HG03039 (cell line): ENCODE measurements around the gene CD248.
A peak's percentile ranks its signal among the peaks of the same experiment; 100 is the strongest.
"Not testable (repeated sequence)": the region's sequence is repeated elsewhere in the genome, so short reads cannot be mapped to it uniquely, and the experiment has no call there.

Source experiments
- ATAC-seq: cut with Tn5 transposase; IDR thresholded peaks from one replicate; pipeline ENCODE4 v1.9.1; 2021; ENCODE audit warnings: mild to moderate bottlenecking, moderate library complexity; ENCODE audit not compliant: unreplicated experiment

Gene CD248

GRCh38 chr11:66314186-66314501 lies 2.7 kb downstream of the CD248 start:
- no peak for ATAC-seq

DNA sequence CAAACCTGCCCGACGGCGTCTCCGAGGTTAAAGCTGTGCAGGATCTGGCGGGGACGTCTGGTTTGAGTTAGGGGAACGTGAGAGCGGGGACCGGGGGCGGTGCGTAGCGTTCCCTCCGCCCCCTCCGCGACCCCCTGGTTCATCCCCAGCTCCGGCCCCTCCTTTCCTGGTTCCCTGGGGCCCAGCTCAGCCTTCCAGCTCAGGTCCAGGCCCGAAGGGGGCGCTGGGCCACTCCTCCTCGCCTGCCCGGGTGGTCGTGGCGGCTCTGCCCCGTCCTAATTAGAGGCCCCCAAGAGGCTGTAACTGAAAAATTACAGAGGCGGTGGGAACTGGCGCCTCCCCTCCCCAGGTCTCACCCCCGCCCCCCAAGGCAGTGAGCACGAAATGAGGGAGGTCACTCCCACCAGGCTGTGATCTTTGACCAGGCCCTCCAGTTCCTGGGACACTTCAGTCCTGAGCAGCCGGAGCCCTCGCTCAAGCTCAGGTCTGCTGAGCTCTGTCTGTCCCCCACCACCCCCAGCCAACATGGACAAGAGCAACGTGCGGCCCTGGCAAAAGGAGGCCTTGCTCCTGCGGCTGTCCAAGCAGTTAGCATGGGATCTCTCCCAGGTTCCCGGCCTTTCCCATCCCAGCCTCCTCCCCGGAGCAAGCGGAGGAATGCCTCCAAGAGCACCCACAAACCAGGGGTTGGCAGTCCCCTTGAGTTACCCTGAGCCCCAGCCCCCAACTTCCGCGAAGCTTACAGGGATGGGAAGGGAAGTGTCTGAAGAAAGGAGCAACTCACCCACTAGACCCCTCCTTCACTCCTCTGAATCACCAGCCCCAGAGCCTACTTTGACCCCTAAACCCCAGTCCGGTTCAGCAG lies 3.3 kb downstream of the CD248 start:
- ATAC-seq = no peak

DNA sequence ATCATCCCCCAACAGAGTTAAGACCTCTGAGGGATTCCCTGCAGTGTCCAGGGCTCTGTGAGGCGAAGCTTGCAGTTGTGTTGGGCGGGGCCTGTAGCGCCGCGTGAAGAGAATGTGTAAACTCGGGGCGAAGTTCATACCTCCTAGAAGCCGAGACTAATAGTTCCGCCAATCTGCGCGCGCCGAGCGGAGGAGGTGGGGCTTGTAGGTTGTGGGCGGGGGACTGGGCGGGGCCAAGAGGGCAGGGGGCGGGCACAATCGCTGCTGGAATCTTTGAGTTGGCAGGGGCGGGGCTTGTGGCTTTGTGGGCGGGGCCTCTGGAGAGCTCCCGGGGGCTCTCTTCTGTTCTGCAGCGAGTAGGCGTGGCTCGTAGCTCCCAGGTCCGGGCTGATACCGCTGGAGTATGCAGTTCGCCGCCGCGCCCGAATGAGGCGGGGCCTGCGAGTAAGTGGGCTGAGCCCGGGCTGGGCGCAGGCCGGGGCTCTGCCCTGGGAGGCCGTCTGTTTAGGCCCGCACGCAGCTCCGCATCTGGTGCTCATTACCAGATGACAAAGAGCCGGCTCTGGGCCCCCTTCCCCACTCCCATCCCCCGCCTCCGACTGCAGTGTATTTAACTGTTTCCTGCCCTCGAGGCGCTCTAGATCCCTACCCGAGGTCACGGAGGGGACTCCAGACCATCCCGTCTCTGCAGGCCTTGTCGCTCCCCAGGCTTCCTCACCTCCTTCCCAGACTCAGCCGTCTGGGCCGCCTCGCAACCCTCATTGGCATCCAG lies 4.1 kb downstream of the CD248 start:
- peak; percentile 61 for ATAC-seq

GRCh38 chr11:66311965-66312548 lies 4.8 kb downstream of the CD248 start:
- ATAC-seq = peak; percentile 61

DNA sequence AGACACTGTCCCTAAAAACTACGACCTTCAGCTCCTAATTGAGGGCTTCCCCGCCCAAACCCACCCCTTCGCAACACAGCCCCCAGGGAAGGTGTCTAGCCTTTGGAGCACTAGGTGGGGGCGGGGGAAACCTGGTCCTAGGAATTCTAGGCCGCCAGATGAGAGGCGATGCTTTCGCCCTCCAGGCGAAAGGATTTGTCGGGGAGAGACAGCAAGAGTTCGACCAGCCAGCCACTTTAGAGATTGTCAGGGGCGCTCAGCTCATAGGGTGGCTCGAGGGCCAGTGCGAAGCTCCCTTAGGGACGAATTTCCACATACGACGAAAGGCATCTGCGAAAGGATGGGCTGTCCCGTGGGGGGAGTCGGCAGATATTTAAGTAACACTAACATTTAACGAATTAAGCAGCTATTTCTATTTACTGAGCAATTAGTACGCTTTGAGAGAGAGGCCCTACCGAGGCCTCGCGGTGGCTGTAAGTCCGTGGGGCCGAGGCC lies 5.3 kb downstream of the CD248 start:
- ATAC-seq = no peak

DNA sequence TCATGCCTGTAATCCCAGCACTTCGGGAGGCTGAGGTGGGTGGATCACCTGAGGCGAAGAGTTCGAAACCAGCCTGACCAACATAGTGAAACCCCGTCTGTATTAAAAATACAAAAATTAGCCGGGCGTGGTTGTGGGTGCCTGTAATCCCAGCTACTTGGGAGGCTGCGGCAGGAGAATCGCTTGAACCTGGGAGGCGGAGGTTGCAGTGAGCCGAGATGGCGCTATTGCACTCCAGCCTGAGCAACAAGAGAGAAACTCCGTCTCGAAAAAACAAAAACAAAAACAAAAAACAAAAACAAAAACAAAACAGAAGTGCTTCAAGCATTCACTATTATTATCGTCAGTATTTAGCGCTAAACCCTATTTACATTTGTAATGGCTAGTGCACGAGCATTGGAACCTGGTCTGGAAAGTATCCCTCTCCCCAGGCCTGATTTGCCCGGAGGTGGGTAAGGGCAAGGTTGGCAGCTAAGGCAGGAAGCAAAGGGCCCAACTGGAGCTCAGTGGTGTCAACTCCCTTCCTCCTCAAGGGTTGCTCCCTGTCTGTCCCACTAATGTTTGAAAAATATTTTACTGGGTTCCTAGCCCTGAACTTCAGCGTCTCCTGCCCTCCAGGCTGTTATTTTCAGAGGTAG lies 5.9 kb downstream of the CD248 start:
- ATAC-seq = not testable (repeated sequence)

GRCh38 chr11:66310324-66310723 lies 6.5 kb downstream of the CD248 start:
- ATAC-seq = no peak

DNA sequence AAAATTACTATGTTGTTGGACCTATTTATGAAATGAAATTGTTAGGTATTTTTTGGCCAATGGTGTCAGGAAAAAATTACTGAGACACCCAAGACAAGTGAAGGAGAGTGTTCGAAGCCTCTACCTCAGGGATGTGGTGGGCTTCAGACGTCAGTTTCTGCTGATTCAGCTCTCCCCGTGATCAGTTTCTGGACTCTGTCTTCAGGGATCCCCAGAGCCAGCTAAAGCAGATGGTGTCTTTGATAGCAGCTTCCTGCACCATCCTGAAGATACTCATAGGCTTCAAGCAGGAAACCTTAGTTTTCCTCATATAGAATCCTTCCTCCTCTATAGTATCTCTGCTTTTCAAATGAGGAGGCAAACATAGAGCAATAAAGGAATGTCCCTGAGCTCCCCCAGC lies 7.4 kb downstream of the CD248 start:
- ATAC-seq = no peak

- no peak for ATAC-seq
Measured at GRCh38 chr11:66302656-66303055, 14.2 kb downstream of the CD248 start.

DNA sequence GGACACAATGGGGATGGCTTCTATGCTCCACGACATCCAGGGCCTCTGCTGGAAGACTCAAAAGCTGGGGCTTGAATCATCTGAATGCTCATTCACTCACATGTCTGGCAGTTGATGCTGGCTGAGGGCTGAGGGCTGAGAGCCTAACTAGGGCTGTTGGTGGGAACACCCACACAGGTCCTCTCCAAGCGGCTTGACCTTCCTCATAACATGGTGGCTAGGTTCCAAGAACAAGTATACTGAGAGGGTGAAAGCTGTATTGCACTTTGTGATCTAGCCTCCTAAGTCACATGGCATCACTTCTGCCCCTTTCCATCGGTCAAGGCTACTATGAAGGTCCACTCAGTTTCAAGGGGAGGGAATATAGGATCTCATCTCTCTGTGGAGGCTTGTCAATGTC lies 17.7 kb downstream of the CD248 start:
- ATAC-seq = no peak

GRCh38 chr11:66297610-66298009 lies 19.2 kb downstream of the CD248 start:
- no peak for ATAC-seq

DNA sequence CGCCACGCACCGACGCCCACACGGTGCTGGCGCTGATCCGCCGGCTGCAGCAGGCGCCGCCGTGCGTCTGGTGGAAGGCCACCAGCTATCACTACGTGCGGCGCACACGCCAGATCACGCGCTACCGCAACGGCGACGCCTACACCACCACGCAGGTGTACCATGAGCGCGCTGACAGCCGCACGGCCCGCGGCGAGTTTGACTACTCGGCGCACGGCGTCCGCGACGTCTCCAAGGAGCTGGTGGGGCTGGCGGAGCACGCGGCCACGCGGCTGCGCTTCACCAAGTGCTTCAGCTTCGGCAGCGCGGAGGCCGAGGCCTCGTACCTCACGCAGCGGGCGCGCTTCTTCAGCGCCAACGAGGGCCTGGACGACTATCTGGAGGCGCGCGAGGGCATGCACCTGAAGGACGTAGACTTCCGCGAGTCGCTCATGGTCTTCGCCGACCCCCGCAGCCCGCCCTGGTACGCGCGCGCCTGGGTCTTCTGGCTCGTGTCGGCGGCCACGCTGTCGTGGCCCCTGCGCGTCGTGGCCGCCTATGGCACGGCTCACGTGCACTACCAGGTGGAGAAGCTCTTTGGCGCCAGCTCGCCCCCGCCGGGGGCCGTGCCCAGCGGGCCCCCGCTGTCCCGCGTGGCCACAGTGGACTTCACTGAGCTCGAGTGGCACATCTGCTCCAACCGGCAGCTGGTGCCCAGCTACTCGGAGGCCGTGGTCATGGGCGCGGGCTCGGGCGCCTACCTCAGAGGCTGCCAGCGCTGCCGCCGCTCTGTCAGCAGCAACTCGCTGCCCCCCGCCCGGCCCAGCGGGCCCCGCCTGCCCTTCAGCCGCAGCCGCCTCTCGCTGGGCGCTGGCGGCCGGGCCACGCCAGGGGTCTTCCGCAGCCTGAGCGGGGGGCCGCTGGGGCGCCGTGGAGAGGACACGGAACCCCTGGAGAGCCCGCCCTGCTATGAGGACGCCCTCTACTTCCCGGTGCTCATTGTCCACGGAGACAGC lies 21.9 kb downstream of the CD248 start:
- no peak for ATAC-seq

DNA sequence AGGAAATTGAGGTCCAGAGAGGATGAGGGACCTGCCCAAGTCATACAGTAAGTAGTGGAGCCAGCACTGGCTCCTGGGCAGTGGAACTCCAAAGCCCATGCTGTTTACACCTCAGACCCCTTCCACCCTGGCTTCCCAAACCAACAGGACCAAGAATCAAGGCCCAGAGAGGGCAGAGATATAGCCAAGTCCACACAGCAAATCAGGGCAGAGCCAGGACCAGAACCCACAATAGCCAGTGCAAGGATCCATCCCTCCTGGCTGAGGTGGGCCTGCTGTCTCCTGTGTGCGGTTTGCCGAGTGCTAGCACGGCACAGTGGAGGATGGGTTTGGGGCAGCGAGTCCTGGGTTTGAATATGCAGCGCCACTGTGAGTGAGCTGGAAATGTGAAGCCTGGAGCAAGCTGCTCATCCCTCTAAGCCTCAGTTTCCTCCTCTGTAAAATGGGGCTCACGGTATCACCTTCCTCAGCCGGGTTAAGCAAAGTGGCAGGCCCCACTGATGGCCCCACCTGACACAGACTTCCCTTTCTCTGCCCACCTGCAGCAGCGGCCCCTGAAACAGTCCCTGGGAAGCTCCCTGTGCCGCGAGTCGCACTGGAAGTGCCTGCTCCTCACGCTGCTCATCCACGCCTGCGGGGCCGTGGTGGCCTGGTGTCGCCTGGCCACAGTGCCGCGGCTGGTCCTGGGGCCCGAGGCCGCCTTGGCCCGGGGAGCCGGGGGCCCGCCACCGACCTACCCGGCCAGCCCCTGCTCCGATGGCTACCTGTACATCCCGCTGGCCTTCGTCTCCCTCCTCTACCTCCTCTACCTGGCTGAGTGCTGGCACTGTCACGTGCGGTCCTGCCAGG lies 22.8 kb downstream of the CD248 start:
- no peak for ATAC-seq

- ATAC-seq = no peak
Measured at GRCh38 chr11:66293352-66293751, 23.5 kb downstream of the CD248 start.

- no peak for ATAC-seq
Measured at GRCh38 chr11:66292543-66293332, 24.1 kb downstream of the CD248 start.

DNA sequence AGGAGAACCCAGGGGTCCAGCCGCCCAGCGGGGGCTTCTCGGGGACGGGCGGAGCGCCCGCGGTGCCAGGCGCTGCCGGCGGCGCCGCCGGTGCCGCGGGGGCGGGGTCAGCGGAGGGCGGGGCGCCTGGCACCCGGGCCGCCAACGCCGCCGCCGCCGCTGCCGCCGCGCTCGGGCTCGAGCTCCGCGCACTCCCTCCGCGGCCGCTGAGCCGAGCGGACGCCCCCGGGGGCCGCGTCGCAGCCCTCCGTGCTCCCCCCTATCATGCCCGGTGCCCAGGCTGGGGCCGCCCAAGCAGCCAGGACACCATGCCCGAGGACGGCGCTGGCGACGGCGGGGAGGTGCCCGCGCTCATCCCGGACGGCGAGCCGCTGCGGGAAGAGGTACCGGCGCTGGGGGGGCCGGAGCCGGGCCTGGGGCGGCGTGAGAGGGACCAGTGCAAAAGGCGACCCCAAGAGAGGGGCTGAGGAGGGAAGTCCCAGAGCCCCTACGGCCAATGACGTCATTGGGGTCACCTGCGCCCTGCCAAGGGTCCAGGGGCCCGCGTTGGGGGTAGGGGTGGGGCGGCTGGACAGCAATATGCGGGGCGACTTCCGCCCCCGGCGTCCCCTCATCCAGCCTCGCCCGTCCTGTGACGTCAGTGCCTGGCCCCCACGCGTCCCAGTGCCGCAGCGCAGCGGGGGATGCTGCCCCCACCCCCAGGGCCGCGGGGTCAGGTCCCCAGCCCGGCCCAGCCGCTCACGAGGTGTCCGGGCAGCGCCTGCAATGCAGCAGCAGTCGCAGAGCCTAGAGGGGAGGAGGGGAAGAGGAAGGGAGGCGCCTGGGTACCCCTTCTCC lies 24.9 kb downstream of the CD248 start, which contains the start of gene TMEM151A:
TMEM151A (plus strand) TSS at position 189 of the 837 bp plus-strand sequence; CDS start at position 309, 120 bp downstream.
- ATAC-seq = no peak

- no peak for ATAC-seq
Measured at GRCh38 chr11:66291303-66291705, 25.5 kb downstream of the CD248 start.

DNA sequence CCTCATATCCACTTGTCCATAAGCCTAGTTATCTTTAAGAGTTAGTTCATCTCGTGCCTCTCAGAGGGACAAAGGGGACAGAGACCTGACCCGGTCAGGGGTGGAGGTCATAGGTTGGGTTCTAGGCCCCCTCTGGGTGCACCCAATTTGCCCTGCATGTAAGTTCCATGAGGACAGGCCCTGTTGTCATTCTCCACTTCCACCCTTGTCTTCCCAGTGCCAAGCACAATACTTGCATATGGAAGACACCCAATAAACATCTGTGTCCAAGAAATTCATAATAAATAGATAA lies 26.6 kb downstream of the CD248 start:
- ATAC-seq = no peak
